Measurements from ENCODE around the gene ZCCHC2. TPM values are rescaled to one million over a fixed set of nuclear protein-coding genes. Genes with fewer than 3 reads are reported as not detected.
A peak's percentile ranks its signal among the peaks of the same experiment; 100 is the strongest.

The ZCCHC2 gene
- total and polyA plus RNA-seq, 2 donors (not counting 3 experiments of a cell fraction or from before 2014, with no cell fraction given) = 16.2 to 27.2 TPM

DNA sequence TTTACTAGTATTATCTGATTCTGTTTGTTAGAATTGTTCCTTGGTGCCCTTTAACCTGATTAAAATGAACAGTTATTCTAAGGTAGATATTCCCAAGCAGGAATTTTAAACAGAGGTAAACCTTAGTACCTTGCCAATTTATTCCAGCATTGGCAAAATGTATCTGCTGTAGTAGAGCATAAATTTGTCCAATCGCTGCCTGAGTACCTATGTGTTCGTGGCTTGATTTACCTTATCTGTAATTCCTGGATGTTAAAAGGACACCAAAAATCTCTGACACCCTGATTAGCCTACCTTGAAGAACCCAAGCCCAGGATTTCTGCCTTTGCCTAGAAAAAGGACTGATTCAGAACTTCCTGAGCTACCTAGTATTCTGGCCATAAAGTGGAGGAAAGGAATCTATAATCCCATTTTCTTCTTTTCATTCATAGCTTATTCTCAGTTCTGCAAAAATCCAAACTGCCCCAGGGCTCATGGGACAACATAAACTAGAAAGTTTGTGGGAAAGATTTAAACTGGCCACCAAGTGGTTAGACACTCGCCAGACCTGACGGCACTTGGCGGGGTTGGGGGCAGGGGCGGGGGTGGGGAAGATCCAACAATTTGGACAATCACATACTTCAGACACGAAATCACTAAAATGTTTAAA lies 16.2 kb upstream of the ZCCHC2 start:
- Histone ChIP-seq H3K27ac (ENCODE audit: insufficient read depth, low read depth, low read length) (no peak overlapping the region), H3K4me2 (ENCODE audit: insufficient read depth, low read length) (peak overlapping the region; percentile 90), H3K4me1 (ENCODE audit: control insufficient read depth, extremely low read depth, insufficient read depth, low read length) (peaks cover 4% of the 10 kb centered on the region), H3K36me3 (ENCODE audit: control insufficient read depth in 2 of 2, extremely low read depth in 1 of 2, insufficient read depth in 2 of 2, low read length in 2 of 2) (no peaks in the 10 kb centered on the region), H3K4me3 (replicated peaks in 1 of 3; ENCODE audit: insufficient read depth in 1 of 3, low read depth in 1 of 3, low read length in 3 of 3) (peak overlapping the region; percentile 14 to 58 (median 20)), H3K9me1 (replicated peaks; ENCODE audit: control insufficient read depth, extremely low read depth, insufficient read depth, low read length) (no peaks in the 10 kb centered on the region), H3K9me3 (replicated peaks; ENCODE audit: control insufficient read depth, insufficient read depth, low read length) (no peaks in the 10 kb centered on the region), H3K9ac (replicated peaks; ENCODE audit: extremely low read depth, insufficient read depth, low read length) (peak overlapping the region; percentile 12), H3K79me2 (ENCODE audit: control insufficient read depth, insufficient read depth, low read length) (no peaks in the 10 kb centered on the region), H2AFZ (ENCODE audit: low read depth, low read length) (peak overlapping the region; percentile 83), H3K27me3 (ENCODE audit: control insufficient read depth in 2 of 2, insufficient read depth in 2 of 2, low read length in 2 of 2) (no peaks in the 10 kb centered on the region), H4K20me1 (replicated peaks; ENCODE audit: control insufficient read depth, extremely low read depth, insufficient read depth, low read length) (no peaks in the 10 kb centered on the region)
- CTCF ChIA-PET = interaction anchor here (0.7 to 1.8 kb wide), 9 partner anchors 10 to 81 kb away, joined by 3 to 10 read pairs (median 5); partner anchors contain the start of gene ZCCHC2
- FAIRE-seq (no peak), DNase-seq (ENCODE audit: low read depth, low spot score) (no peak)
- no TSS peak for BruUV-seq (replicated peaks)
- intact Hi-C loops (cut with micrococcal nuclease) = no loop called here
- dilution Hi-C loops (cut with MboI; ENCODE audit: extremely low pct_ligation_motif_present, low sequenced_read_pairs) = no loop called here
- POLR2A ChIA-PET = no interaction called here
- TF ChIP-seq FOS (IDR thresholded peaks at IDR 0.05; ENCODE audit: borderline replicate concordance, insufficient read depth, low read length) = no peak
- TF ChIP-seq, protein P1, sequence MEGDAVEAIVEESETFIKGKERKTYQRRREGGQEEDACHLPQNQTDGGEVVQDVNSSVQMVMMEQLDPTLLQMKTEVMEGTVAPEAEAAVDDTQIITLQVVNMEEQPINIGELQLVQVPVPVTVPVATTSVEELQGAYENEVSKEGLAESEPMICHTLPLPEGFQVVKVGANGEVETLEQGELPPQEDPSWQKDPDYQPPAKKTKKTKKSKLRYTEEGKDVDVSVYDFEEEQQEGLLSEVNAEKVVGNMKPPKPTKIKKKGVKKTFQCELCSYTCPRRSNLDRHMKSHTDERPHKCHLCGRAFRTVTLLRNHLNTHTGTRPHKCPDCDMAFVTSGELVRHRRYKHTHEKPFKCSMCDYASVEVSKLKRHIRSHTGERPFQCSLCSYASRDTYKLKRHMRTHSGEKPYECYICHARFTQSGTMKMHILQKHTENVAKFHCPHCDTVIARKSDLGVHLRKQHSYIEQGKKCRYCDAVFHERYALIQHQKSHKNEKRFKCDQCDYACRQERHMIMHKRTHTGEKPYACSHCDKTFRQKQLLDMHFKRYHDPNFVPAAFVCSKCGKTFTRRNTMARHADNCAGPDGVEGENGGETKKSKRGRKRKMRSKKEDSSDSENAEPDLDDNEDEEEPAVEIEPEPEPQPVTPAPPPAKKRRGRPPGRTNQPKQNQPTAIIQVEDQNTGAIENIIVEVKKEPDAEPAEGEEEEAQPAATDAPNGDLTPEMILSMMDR (IDR thresholded peaks at IDR 0.05; ENCODE audit: extremely low read depth in 1 of 2, insufficient read depth in 1 of 2, low read depth in 1 of 2, low read length in 2 of 2) = no peak
- no peak for TF ChIP-seq EZH2 (IDR thresholded peaks at IDR 0.05; ENCODE audit: borderline replicate concordance, low read depth, low read length, severe bottlenecking)
- no peak for TF ChIP-seq POLR2AphosphoS5 (IDR thresholded peaks at IDR 0.05; ENCODE audit: insufficient read depth, low read depth, low read length)
- no peak for TF ChIP-seq GATA2 (IDR thresholded peaks at IDR 0.05; ENCODE audit: insufficient read depth, insufficient read length, low read depth, low read length)
- TF ChIP-seq JUN (IDR thresholded peaks at IDR 0.05; ENCODE audit: borderline replicate concordance, insufficient read depth, insufficient read length, low read depth) = no peak
- TF ChIP-seq, protein P2, sequence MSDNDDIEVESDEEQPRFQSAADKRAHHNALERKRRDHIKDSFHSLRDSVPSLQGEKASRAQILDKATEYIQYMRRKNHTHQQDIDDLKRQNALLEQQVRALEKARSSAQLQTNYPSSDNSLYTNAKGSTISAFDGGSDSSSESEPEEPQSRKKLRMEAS (IDR thresholded peaks at IDR 0.05; ENCODE audit: insufficient read depth, insufficient read length) = no peak
- TF ChIP-seq POLR2A (IDR thresholded peaks at IDR 0.05; ENCODE audit: low read depth, low read length) = no peak
- no peak for TF ChIP-seq MYC (IDR thresholded peaks at IDR 0.05; ENCODE audit: low read depth, low read length)

Data from endothelial cell of umbilical vein (primary cell).